AG09319 (cell line): ENCODE data around the gene NOPCHAP1.
"Not testable (repeated sequence)": the region's sequence is repeated elsewhere in the genome, so short reads cannot be mapped to it uniquely, and the experiment has no call there.

ENCODE experiments used
- DNase-seq: peaks from one replicate; pipeline ENCODE4 v3.0.0-alpha.2; 2010; ENCODE audit warnings: low read depth; ENCODE audit errors: extremely low read depth
- CTCF ChIP-seq: IDR thresholded peaks from 2 replicates; pipeline ENCODE4 v1.5.1; 2011; ENCODE audit warnings: low read depth, mild to moderate bottlenecking, inconsistent platforms, low read length, moderate library complexity

Gene NOPCHAP1

GRCh38 chr12:104966677-104967076 lies 19.4 kb upstream of the NOPCHAP1 start:
- DNase-seq = no peak
- TF ChIP-seq CTCF = no peak

GRCh38 chr12:104969343-104969742 lies 16.8 kb upstream of the NOPCHAP1 start:
- no peak for TF ChIP-seq CTCF
- DNase-seq = no peak

- no peak for DNase-seq
Measured at GRCh38 chr12:104971306-104971705, 14.8 kb upstream of the NOPCHAP1 start.

GRCh38 chr12:104973250-104973649 lies 12.9 kb upstream of the NOPCHAP1 start:
- TF ChIP-seq CTCF = no peak
- no peak for DNase-seq

More at GRCh38 chr12:104971306-104971705, 14.8 kb upstream of the NOPCHAP1 start:
- TF ChIP-seq CTCF = no peak

GRCh38 chr12:104974626-104975290 lies 11.4 kb upstream of the NOPCHAP1 start:
- no peak for DNase-seq
- no peak for TF ChIP-seq CTCF

GRCh38 chr12:104975587-104976343 lies 10.4 kb upstream of the NOPCHAP1 start:
- TF ChIP-seq CTCF = no peak
- no peak for DNase-seq

- no peak for DNase-seq
- no peak for TF ChIP-seq CTCF
Measured at GRCh38 chr12:104976703-104977102, 9.4 kb upstream of the NOPCHAP1 start.

GRCh38 chr12:104977688-104978087 lies 8.4 kb upstream of the NOPCHAP1 start:
- DNase-seq = not testable (repeated sequence)
